Vagina (tissue), 2 donors: ENCODE measurements around the gene KRTAP3-1. TPM values are rescaled to one million over a fixed set of nuclear protein-coding genes. Genes with fewer than 3 reads are reported as not detected.
"Not testable (repeated sequence)": the region's sequence is repeated elsewhere in the genome, so short reads cannot be mapped to it uniquely, and the experiment has no call there.

Experiments
- DNase-seq, 2 donors: peaks; one replicate each; pipeline ENCODE4 v3.0.0-alpha.2; 2017; ENCODE audit errors: extremely low spot score in 2 of 2
- H3K27ac ChIP-seq: fragments of 200-600 bp; sonication (generic); one replicate; pipeline ENCODE4 v1.5.1; 2019
- H3K27me3 ChIP-seq: fragments of 200-600 bp; sonication (generic); one replicate; pipeline ENCODE4 v1.5.1; 2019
- H3K36me3 ChIP-seq, 2 donors: fragments of 200-600 bp; sonication (generic); one replicate each; pipeline ENCODE4 v1.5.1; 2017 to 2019
- H3K4me1 ChIP-seq: fragments of 200-600 bp; sonication (generic); one replicate; pipeline ENCODE4 v1.5.1; 2019
- H3K4me3 ChIP-seq, 2 donors: fragments of 200-600 bp; sonication (generic); 1 replicate in 1 of 2; 2 replicates in 1 of 2; pipeline ENCODE4 v1.5.1; 2016 to 2019
- H3K9me3 ChIP-seq: fragments of 200-600 bp; sonication (generic); one replicate; pipeline ENCODE4 v1.5.1; 2019
- CTCF ChIP-seq, 3 experiments: fragments of 450-650 bp in 2 of 3; fragments of 200-600 bp in 1 of 3; sonication (generic) in 1 of 3; IDR thresholded peaks; one replicate each; pipeline ENCODE4 v1.5.1; 2017 to 2019; ENCODE audit warnings: antibody characterized with exemption in 3 of 3, mild to moderate bottlenecking in 2 of 3, moderate library complexity in 2 of 3
- POLR2A ChIP-seq, 2 donors: fragments of 450-650 bp; IDR thresholded peaks; one replicate each; pipeline ENCODE4 v1.6.1; 2017; ENCODE audit warnings: antibody characterized with exemption in 2 of 2, mild to moderate bottlenecking in 2 of 2, moderate library complexity in 2 of 2
- POLR2AphosphoS5 ChIP-seq, 2 donors: sonication (generic); formaldehyde crosslinking; IDR thresholded peaks; one replicate each; pipeline ENCODE4 v1.9.0; 2017; ENCODE audit warnings: antibody characterized with exemption in 2 of 2, mild to moderate bottlenecking in 2 of 2, low read depth in 1 of 2; ENCODE audit not compliant: insufficient read depth in 1 of 2
- intact Hi-C: fragments of 100-400 bp; cut with DNase I; formaldehyde crosslinking; loops from one replicate; pipeline ENCODE4 v1.15.1; 2023
- total RNA-seq: library from RNA; depleted of rRNA; stranded (reverse); fragments of >200 nt; gene quantifications from one replicate; pipeline ENCODE4 v1.2.3, GENCODE V29; 2016

Gene KRTAP3-1
- total RNA-seq, 1 donor from 2014 or later = not detected

GRCh38 chr17:41037853-41038350 lies 29.0 kb upstream of the KRTAP3-1 start:
- no peaks in the 10 kb centered on the region for H3K27me3 ChIP-seq
- H3K9me3 ChIP-seq = no peaks in the 10 kb centered on the region
- DNase-seq = no peak
- H3K4me3 ChIP-seq = no peak overlapping the region
- intact Hi-C loops = no loop called here
- TF ChIP-seq POLR2AphosphoS5 (IDR thresholded peaks at IDR 0.05; ENCODE audit: insufficient read depth in 1 of 2, low read depth in 1 of 2) (no peak), CTCF (IDR thresholded peaks at IDR 0.05) (no peak), POLR2A (IDR thresholded peaks at IDR 0.05) (no peak)
- H3K36me3 ChIP-seq = no peaks in the 10 kb centered on the region
- no peaks in the 10 kb centered on the region for H3K4me1 ChIP-seq
- H3K27ac ChIP-seq = no peak overlapping the region

GRCh38 chr17:41034346-41034935 lies 25.5 kb upstream of the KRTAP3-1 start, which contains the start of gene KRTAP1-3:
TSS of gene KRTAP1-3 (minus strand) at chr17:41034874. CDS start at chr17:41034821, 53 bp downstream.
- H3K9me3 ChIP-seq, H3K27me3 ChIP-seq, intact Hi-C loops, H3K4me1 ChIP-seq, H3K27ac ChIP-seq, H3K4me3 ChIP-seq, DNase-seq, H3K36me3 ChIP-seq: not testable (repeated sequence)

DNA sequence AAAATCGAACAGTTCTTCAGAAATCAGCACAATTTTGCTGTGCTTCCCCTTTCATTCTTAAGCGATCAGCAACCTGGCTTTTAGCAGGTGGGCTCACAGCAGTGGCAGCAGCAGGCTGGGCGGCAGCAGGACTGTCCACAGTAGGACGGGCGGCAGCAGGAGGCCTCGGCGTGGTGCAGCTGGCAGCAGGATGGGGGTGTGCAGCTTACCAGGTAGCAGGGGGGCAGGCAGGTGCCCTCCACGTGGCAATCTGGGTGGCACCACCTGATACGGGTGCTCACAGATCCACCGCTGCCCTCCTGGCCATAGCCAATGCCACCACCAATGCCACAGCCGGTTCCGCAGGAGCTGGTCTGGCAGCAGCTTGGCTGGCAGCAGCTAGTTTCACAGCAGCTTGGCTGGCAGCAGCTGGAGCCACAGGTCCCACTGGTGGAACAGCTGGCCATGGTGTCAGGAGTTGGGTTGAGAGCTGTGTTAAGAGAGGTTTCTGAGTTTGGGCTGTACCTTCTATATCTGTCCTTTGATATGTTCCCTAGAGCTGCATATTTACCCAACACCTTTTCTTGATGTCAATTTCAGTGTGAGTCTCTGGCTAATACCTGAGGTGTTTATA lies 20.8 kb upstream of the KRTAP3-1 start, which contains the start of gene KRTAP1-4:
Gene KRTAP1-4 (minus strand): TSS at position 563 of the 613 bp plus-strand sequence. CDS start 117 bp downstream, at position 446.
- Histone ChIP-seq H3K9me3 (no peaks in the 10 kb centered on the region), H3K27ac (no peak within 1 kb of the TSS), H3K4me3 (no peak within 1 kb of the TSS), H3K4me1 (peaks cover 9% of the 10 kb centered on the region), H3K27me3 (no peaks in the 10 kb centered on the region), H3K36me3 (no peaks in the 10 kb centered on the region)
- no peak for DNase-seq
- intact Hi-C loops = no loop called here
- TF ChIP-seq POLR2AphosphoS5 (IDR thresholded peaks at IDR 0.05; ENCODE audit: insufficient read depth in 1 of 2, low read depth in 1 of 2) = no peak
- no peak for TF ChIP-seq POLR2A (IDR thresholded peaks at IDR 0.05)
- no peak for TF ChIP-seq CTCF (IDR thresholded peaks at IDR 0.05)

DNA sequence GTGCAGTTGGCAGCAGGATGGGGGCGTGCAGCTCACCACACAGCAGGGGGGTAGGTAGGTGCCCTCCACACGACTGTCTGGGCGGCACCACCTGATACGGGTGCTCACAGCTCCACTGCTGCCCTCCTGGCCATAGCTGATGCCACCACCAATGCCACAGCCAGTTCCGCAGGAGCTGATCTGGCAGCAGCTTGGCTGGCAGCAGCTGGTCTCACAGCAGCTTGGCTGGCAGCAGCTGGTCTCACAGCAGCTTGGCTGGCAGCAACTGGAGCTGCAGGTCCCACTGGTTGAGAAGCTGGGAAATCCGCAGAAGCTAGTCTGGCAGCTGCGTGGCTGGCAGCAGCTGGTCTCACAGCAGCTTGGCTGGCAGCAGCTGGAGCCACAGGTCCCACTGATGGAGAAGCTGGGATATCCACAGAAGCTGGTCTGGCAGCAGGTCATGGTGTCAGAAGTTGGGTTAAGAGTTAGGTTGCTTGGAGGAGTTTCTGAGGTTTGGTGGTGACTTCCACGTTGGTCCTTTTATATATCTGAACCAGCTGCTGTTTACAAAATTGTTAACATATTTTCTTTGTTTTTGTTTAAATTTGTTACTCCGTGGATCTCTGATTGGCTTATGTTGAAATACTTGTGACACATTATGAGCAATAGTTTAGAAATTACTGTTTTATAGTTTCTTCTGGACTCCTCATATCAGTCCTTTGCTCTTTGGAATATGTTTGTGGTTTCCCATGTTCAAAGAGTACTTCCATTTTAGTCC lies 18.0 kb upstream of the KRTAP3-1 start, which contains the start of gene KRTAP1-5:
Gene KRTAP1-5 (minus strand): TSS at position 494 of the 757 bp plus-strand sequence. CDS start 53 bp downstream, at position 441.
- DNase-seq = no peak
- H3K36me3 ChIP-seq = no peaks in the 10 kb centered on the region
- H3K27ac ChIP-seq = peak within 1 kb of the TSS; percentile 48
- peaks cover 9% of the 10 kb centered on the region for H3K4me1 ChIP-seq
- peak in 1 of 2 donors; percentile 58 for TF ChIP-seq POLR2AphosphoS5 (IDR thresholded peaks at IDR 0.05; ENCODE audit: insufficient read depth in 1 of 2, low read depth in 1 of 2)
- no peak for TF ChIP-seq POLR2A (IDR thresholded peaks at IDR 0.05)
- H3K9me3 ChIP-seq = no peaks in the 10 kb centered on the region
- H3K27me3 ChIP-seq = no peaks in the 10 kb centered on the region
- no peak within 1 kb of the TSS for H3K4me3 ChIP-seq
- intact Hi-C loops = no loop called here

GRCh38 chr17:41024697-41025096 lies 15.8 kb upstream of the KRTAP3-1 start:
- TF ChIP-seq POLR2AphosphoS5 (IDR thresholded peaks at IDR 0.05; ENCODE audit: insufficient read depth in 1 of 2, low read depth in 1 of 2) = no peak
- TF ChIP-seq CTCF (IDR thresholded peaks at IDR 0.05) = no peak
- TF ChIP-seq POLR2A (IDR thresholded peaks at IDR 0.05) = no peak

More at GRCh38 chr17:41024697-41025096, 15.8 kb upstream of the KRTAP3-1 start:
- DNase-seq = no peak
- Histone ChIP-seq H3K4me3 (no peak overlapping the region), H3K36me3 (no peaks in the 10 kb centered on the region), H3K9me3 (no peaks in the 10 kb centered on the region), H3K4me1 (peaks cover 9% of the 10 kb centered on the region), H3K27ac (no peak overlapping the region), H3K27me3 (no peaks in the 10 kb centered on the region)
- intact Hi-C loops = no loop called here
